OCI-LY1 (cell line): Measurements from ENCODE around the gene HBZ.

Experiments
- CTCF ChIP-seq: fragments of 200-600 bp; sonication (generic), shearing (Covaris generic); IDR thresholded peaks from 2 replicates; pipeline ENCODE4 v1.5.1; 2017; ENCODE audit warnings: mild to moderate bottlenecking, antibody characterized with exemption, low read length, moderate library complexity, mixed read lengths
- EZH2 ChIP-seq: fragments of 200-600 bp; sonication (generic), shearing (Covaris generic); IDR thresholded peaks from 2 replicates; pipeline ENCODE4 v1.8.0; 2017; ENCODE audit warnings: borderline replicate concordance, mixed run types, mild to moderate bottlenecking, antibody characterized with exemption, low read length, moderate library complexity, mixed read lengths

- TF ChIP-seq CTCF = no peak
- TF ChIP-seq EZH2 = no peak
Measured at GRCh38 chr16:154217-155030, 2.0 kb downstream of the HBZ start.
